COLO829 (cell line): ENCODE results near the gene TMSB4X.
A peak's percentile ranks its signal among the peaks of the same experiment; 100 is the strongest.
"Not testable (repeated sequence)": the region's sequence is repeated elsewhere in the genome, so short reads cannot be mapped to it uniquely, and the experiment has no call there.

Source experiments
- DNase-seq: peaks from one replicate; pipeline ENCODE4 v3.0.0; 2012; ENCODE audit warnings: low spot score

TMSB4X gene

GRCh38 chrX:12997906-12998687, 23.2 kb downstream of the TMSB4X start:
- DNase-seq: no peak

GRCh38 chrX:12999422-12999821, 24.5 kb downstream of the TMSB4X start:
- DNase-seq: no peak

- no peak for DNase-seq
Observed at GRCh38 chrX:13000301-13000811, 25.4 kb downstream of the TMSB4X start.

- DNase-seq: no peak
Observed at GRCh38 chrX:13001097-13001496, 26.2 kb downstream of the TMSB4X start.

- no peak for DNase-seq
Observed at GRCh38 chrX:13001961-13002671, 27.2 kb downstream of the TMSB4X start.

GRCh38 chrX:13005661-13006473, 31.0 kb downstream of the TMSB4X start:
- no peak for DNase-seq

- DNase-seq: no peak
Observed at GRCh38 chrX:13007519-13008188, 32.7 kb downstream of the TMSB4X start.

- DNase-seq: no peak
Observed at GRCh38 chrX:13008189-13008533, 33.3 kb downstream of the TMSB4X start.

GRCh38 chrX:13008851-13009250, 33.9 kb downstream of the TMSB4X start:
- DNase-seq: no peak

GRCh38 chrX:13009273-13009672, 34.4 kb downstream of the TMSB4X start:
- DNase-seq: no peak

GRCh38 chrX:13009844-13010243, 34.9 kb downstream of the TMSB4X start:
- no peak for DNase-seq

GRCh38 chrX:13010546-13010945, 35.6 kb downstream of the TMSB4X start:
- no peak for DNase-seq

- no peak for DNase-seq
Observed at GRCh38 chrX:13013363-13014110, 38.6 kb downstream of the TMSB4X start.

GRCh38 chrX:13014111-13015096, 39.5 kb downstream of the TMSB4X start:
- DNase-seq: no peak

GRCh38 chrX:13015536-13016236, 40.8 kb downstream of the TMSB4X start:
- DNase-seq: peak; percentile 50

- not testable (repeated sequence) for DNase-seq
Observed at GRCh38 chrX:13016731-13017130, 41.8 kb downstream of the TMSB4X start.

GRCh38 chrX:13022926-13023325, 48.0 kb downstream of the TMSB4X start:
- no peak for DNase-seq

- DNase-seq: no peak
Observed at GRCh38 chrX:13023567-13023966, 48.7 kb downstream of the TMSB4X start.

- no peak for DNase-seq
Observed at GRCh38 chrX:13023979-13024378, 49.1 kb downstream of the TMSB4X start.
